HG03135 (cell line): ENCODE measurements around the gene DAB2.
A peak's percentile ranks its signal among the peaks of the same experiment; 100 is the strongest.

Experiments used
- ATAC-seq: cut with Tn5 transposase; IDR thresholded peaks from one replicate; pipeline ENCODE4 v1.9.1; 2021; ENCODE audit warnings: mild to moderate bottlenecking, moderate library complexity; ENCODE audit not compliant: unreplicated experiment

The DAB2 gene

GRCh38 chr5:39390945-39391344, 33.8 kb downstream of the DAB2 start:
- ATAC-seq, result no peak

DNA sequence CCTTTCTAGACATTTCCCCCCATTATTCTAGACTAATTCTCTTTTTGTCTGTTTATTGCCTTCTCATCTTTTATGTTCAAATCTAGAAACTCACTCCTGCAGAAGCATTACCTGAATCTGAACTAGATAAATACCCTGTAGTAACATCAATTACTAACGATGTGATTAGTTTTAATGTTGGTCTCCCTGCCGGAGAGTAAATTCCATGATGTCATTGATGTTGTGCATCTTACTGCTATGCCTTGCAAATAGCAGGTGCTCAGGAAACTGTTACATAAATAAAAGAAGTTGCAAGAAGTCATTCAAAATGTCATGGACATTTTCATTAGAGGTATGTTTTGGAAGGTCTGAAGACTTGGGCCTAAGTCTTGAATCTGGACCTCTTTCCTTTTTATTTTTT, 37.5 kb downstream of the DAB2 start:
- ATAC-seq, result no peak

DNA sequence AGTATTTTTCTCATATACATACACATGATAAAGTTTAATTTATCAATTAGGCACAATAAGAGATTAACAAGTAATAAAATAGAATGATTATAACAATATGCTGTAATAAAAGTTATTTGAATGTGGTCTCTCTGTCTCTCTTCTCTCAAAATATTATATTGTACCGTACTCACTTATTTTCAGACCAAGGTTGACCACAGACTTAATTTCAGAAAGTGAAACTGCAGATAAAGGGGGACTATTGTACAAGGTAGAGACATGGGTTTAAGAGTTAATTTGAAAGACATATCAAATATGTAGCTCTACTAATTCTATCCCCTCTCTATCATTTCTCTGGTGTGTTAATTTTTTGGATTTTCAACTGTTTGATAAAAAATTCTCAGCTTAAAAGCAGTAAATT, 40.5 kb downstream of the DAB2 start:
- ATAC-seq, result no peak

- ATAC-seq, result no peak
Measured at GRCh38 chr5:39381376-39381775, 43.4 kb downstream of the DAB2 start.

GRCh38 chr5:39379693-39380092, 45.1 kb downstream of the DAB2 start:
- no peak for ATAC-seq

DNA sequence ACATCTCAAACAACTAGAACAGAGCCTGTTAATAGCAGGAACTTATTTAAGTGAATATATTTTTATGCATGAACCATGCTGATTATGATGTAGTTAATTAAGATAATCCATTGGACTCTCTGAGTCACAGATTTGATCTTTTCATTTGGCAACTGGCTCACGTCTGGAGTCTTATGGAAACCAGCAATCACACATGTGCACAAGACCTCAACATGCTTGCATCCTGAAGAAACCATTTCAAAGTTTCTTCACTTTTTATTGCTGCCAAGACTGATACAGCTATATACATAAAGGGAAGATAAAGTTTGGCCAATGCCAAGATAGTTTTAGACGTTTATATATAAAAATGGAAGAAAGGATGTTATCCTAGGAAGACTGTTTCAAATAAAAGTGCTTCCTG, 47.2 kb downstream of the DAB2 start:
- ATAC-seq, result no peak

DNA sequence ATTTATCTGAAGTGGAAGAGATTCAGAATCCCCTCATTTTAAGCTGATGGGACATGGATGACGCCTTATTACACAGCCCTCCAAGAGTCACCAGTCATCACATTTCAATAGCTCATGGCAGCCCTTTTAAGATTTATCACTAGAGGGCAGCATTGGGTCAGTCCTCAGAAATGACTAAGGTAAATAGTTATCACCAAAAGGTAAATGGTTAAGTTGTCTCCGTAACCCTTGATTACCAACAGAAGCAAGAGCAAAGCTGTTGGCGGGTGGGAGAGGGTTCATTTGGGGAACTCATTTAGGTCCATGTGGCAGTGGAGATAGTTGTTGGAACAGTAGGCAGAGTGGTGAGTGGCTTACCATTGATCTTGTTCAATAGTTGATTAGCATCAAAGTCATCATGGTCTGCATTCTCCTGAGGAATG, 48.5 kb downstream of the DAB2 start:
- peak; percentile 66 for ATAC-seq

- no peak for ATAC-seq
Measured at GRCh38 chr5:39373791-39374190, 51.0 kb downstream of the DAB2 start.

DNA sequence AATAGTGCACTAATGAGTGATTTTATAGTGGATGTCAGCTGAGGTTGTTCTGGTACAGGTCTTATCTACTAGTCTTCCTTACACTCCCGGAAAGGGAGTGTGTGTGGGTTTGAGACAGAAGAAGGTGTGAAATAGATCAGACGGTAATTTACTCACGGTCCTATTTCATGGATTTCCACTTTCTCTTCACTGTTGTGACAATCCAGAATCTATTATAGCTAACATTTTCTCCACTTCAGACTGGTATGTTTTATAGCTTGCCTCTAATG, 53.5 kb downstream of the DAB2 start:
- no peak for ATAC-seq

GRCh38 chr5:39370555-39371366, 54.0 kb downstream of the DAB2 start:
- no peak for ATAC-seq

DNA sequence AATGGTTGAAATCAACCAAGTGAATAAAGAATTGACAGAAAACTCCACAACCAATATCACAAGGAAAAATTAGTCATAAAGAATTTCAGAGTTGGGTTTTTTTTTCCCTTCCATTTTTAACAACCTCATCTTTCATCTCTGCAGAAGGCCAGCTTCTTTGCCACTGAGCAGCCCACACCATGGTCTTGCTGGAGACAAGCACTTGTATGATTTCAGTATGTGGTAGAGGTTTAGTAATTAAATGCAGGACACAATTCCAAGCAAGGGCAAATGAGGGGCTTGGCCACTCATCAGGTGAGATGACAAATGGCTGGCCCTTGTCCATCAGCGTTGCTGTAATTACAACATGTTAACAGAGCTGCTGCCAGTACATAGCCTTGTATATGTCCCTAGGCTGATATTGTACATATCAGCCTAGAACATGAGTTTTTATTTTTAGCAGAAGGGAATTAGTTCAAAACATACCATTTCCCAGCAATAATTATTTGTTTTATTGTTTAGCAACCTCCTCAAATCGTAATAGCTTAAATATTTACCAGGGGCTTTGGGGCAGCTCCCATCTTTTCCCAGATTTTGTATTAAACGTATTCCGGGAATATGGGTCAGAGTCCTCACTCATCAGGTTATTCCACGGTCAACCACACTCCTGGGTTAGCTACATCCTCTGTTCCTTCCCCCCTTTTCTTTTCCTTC, 55.5 kb downstream of the DAB2 start:
- ATAC-seq, result no peak

DNA sequence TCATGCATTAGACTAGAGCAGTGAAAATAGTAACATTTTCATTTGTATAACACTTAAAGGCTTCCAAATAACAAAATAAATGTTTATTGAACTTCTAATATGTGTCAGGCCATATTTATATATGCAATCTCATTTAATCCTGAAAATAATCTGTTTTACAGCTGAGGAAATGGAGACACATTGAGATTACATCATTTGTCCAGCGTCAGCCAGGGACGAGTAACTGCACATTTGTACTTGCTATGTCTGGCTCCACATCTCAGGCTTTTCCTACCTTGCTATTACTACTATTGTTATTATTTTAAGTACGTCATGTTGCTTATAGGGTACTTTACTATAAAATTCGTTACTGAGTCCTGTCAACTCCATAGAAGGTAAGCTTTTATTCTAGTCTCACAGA, 56.7 kb downstream of the DAB2 start:
- no peak for ATAC-seq

- ATAC-seq, result no peak
Measured at GRCh38 chr5:39367711-39368110, 57.1 kb downstream of the DAB2 start.

DNA sequence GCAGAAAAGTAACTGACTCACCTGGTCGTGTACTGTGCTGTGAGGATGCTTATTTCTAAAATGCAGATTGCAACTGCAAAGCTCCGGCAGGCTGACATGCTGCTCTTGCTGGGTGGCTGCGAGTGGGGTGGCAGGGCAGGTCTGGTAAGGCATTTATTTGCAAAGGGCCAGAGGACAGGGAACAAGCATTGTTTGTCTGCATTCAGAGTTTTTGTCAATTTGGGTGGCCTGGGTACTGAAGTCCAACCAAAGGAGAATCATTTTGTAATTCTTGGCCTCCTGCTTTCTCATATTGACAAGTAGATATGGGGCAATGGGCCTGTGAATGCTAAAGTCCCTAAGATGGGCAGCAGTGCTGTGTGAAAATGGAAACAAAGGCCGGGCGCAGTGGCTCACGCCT, 60.4 kb downstream of the DAB2 start, which contains the start of gene C9:
C9 (minus strand) TSS at position 129 of the 400 bp plus-strand sequence; CDS start at position 98, 31 bp downstream.
- ATAC-seq, result no peak

DNA sequence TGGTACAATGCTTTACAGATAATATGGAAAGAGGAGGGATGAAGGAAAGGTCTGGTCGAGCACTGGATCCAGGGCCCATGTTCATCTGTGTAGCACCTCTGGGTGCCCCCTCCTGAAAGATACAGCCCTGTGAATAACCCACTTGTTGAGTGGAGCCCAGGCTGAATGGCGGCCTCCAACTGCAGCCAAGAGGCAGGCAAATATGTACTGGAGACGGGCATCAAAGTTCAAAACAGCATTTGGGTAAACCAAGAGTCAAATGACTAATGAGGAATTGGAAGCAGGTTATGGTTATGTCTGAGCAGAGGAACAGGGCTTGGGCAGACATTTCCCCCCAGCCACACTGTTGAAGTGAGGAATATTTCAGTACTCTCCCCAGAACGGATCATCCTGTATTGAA, 61.6 kb downstream of the DAB2 start:
- ATAC-seq, result no peak

DNA sequence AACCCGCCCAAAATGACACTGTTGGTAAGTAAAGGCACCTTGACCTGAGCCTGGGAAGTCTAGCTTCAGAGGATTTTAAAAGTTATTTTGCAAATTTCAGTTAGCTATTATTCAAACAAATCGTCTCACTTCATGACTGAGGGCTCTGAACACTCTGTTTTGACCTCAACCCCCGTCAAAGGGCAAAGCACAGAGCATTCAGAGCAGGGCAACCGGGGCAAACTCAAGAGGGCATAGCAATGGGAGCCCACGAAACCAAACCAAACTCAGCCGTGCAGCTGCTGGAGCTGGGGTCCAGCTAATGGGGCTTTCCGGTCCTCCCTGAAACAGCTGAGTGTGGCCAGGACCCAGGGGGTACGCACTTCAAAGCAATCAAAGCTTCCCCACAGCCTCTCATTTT, 62.1 kb downstream of the DAB2 start:
- no peak for ATAC-seq

DNA sequence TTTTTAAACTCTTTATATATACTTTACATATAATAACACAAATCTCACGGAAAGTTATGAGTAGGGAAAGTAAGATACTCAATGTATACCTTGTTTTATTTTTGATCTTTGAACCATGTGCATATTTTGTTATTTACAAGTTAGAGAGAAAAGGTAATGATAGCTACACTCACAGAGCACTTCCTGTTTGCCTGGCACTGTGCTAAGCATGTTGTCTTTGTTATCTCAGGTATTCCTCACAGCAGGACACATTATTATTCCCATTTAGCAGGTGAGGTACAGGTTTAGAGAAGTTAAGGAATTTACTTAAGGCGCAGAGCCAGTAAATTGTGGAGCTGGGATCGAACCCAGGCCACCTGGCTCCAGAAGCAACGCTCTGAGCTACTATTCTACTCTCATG, 63.5 kb downstream of the DAB2 start:
- no peak for ATAC-seq

GRCh38 chr5:39360471-39361111, 64.2 kb downstream of the DAB2 start:
- ATAC-seq, result no peak

DNA sequence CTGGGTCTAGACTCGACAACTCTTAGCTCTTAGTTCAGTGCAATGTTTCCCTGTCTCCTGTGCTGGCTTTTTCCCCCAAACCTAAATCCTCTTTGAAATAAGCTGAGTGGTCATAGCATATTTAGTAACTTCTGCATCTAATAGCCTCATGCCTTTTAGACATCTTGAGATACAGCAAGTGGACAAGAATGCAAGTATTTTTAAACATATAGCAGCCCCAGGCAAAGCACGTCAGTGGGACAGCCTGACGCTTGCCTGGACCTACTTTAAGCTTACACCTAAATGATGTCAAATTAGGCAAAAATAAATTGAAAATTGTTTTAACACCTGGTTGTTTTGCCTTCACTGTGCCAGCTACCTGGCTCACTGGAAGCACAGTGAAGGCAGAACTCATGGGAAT, 68.5 kb downstream of the DAB2 start:
- no peak for ATAC-seq

- no peak for ATAC-seq
Measured at GRCh38 chr5:39355324-39355723, 69.5 kb downstream of the DAB2 start.

- ATAC-seq, result no peak
Measured at GRCh38 chr5:39353717-39354399, 70.9 kb downstream of the DAB2 start.

DNA sequence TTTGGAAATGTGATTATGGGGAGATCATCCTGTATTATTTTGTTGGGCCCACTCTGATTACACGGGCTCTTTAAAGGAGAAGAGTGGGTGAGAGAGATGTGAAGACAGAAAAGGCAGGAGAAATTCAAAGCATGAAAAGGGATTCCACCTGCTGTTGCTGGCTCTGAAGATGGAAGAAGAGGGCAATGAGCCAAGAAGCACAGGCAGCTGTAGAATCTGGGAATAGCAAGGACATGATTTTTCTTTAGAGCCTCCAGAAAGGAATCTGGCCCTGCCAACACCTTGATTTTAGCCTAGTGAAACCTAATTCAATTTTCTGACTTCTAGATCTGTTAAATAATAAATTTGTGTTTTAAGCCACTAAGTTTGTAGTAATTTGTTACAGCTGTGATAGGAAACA, 71.8 kb downstream of the DAB2 start:
- ATAC-seq, result no peak
